ENCODE data around the gene ZNF775. TPM values are rescaled to one million over a fixed set of nuclear protein-coding genes. Genes with fewer than 3 reads are reported as not detected.
"Not testable (repeated sequence)": the region's sequence is repeated elsewhere in the genome, so short reads cannot be mapped to it uniquely, and the experiment has no call there.

Gene ZNF775
- total RNA-seq, 1 donor from 2014 or later: 17.1 TPM

GRCh38 chr7:150384406-150385301 is 5.5 kb downstream of the ZNF775 start:
- Histone ChIP-seq H3K36me3 (no peaks in the 10 kb centered on the region), H3K27ac (no peak overlapping the region), H3K27me3 (no peaks in the 10 kb centered on the region), H3K9me3 (no peaks in the 10 kb centered on the region), H3K4me1 (peaks cover 0 to 9% of the 10 kb centered on the region in 2 donors), H3K4me3 (no peak overlapping the region)
- no peak for DNase-seq (ENCODE audit: low spot score in 2 of 2)
- intact Hi-C loops (cut with DNase I): no loop called here
- TF ChIP-seq CTCF (IDR thresholded peaks at IDR 0.05): no peak

GRCh38 chr7:150385302-150385723 is 6.2 kb downstream of the ZNF775 start:
- no peak for DNase-seq (ENCODE audit: low spot score in 2 of 2)
- TF ChIP-seq CTCF (IDR thresholded peaks at IDR 0.05): no peak
- H3K4me1 ChIP-seq: peaks cover 0 to 4% of the 10 kb centered on the region in 2 donors

GRCh38 chr7:150385884-150386283 is 6.8 kb downstream of the ZNF775 start:
- H3K27me3 ChIP-seq; intact Hi-C loops (cut with DNase I); H3K36me3 ChIP-seq; H3K9me3 ChIP-seq; H3K27ac ChIP-seq; H3K4me3 ChIP-seq; H3K4me1 ChIP-seq; DNase-seq (ENCODE audit: low spot score in 2 of 2): not testable (repeated sequence)

More at GRCh38 chr7:150385302-150385723, 6.2 kb downstream of the ZNF775 start:
- no peaks in the 10 kb centered on the region for H3K27me3 ChIP-seq
- H3K9me3 ChIP-seq: no peaks in the 10 kb centered on the region
- H3K36me3 ChIP-seq: no peaks in the 10 kb centered on the region
- no peak overlapping the region for H3K4me3 ChIP-seq
- no peak overlapping the region for H3K27ac ChIP-seq
- intact Hi-C loops (cut with DNase I): no loop called here

GRCh38 chr7:150388306-150388705 is 9.2 kb downstream of the ZNF775 start:
- no peak overlapping the region for H3K4me3 ChIP-seq
- TF ChIP-seq CTCF (IDR thresholded peaks at IDR 0.05): no peak
- no peak for DNase-seq (ENCODE audit: low spot score in 2 of 2)
- H3K36me3 ChIP-seq: no peaks in the 10 kb centered on the region
- no peaks in the 10 kb centered on the region for H3K27me3 ChIP-seq
- no peaks in the 10 kb centered on the region for H3K9me3 ChIP-seq
- H3K4me1 ChIP-seq: peaks cover 0 to 2% of the 10 kb centered on the region in 2 donors
- H3K27ac ChIP-seq: no peak overlapping the region
- intact Hi-C loops (cut with DNase I): loop anchor here (1.0 kb wide), 1 partner anchor 32 kb away; no protein-coding TSS in a partner anchor

DNA sequence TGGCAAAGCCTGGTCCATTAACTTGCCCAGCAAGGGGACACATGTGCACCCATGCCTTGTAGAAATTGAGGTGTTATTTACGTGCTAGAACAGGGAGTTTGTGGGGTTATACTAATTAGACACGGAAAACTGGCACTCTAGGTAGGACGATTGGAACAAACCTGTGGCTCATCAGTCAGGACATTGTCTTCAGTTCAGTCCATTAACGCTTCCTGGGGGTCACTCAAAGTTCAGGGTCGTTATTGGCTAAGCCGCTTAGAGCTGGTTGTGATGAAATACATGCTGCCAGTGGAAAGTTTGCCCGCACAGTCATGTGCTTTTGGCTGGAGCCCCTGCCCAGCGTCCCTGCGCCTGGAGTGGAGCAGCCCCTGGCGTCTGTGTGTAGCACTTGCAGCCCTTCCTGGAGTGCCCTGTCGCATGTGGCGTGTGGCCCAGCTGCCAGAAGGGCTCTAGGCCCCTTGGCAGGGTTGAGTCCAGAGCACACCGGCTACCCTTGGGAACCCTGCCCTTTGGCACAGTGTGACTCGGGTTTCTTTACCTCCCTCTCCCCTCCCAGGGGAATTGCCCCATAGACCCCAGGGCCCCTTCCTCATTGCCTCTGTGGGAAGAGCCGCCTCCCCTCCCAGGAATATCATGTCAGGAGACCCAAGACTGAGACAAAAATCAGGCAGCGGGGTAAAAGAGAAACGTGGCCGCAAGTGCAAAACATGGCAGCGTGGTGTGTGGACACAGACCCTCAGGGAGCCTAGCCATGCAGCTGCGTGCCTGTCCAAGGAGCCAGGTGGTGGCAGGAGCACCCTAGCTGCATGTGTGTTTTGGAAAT is 9.8 kb downstream of the ZNF775 start:
- H3K36me3 ChIP-seq: no peaks in the 10 kb centered on the region
- H3K4me1 ChIP-seq: peaks cover 0 to 2% of the 10 kb centered on the region in 2 donors
- no peaks in the 10 kb centered on the region for H3K9me3 ChIP-seq
- intact Hi-C loops (cut with DNase I): loop anchor here (1.0 kb wide), 1 partner anchor 33 kb away; no protein-coding TSS in a partner anchor
- no peaks in the 10 kb centered on the region for H3K27me3 ChIP-seq
- H3K4me3 ChIP-seq: no peak overlapping the region
- peak in 1 of 2 donors; percentile 77 for DNase-seq (ENCODE audit: low spot score in 2 of 2)
- H3K27ac ChIP-seq: no peak overlapping the region
- TF ChIP-seq CTCF (IDR thresholded peaks at IDR 0.05): peak; percentile 60 to 69 (median 69)

- Histone ChIP-seq H3K27ac (no peak overlapping the region), H3K9me3 (no peaks in the 10 kb centered on the region), H3K27me3 (no peaks in the 10 kb centered on the region), H3K4me3 (no peak overlapping the region), H3K4me1 (peaks cover 0 to 2% of the 10 kb centered on the region in 2 donors), H3K36me3 (no peaks in the 10 kb centered on the region)
- no peak for TF ChIP-seq CTCF (IDR thresholded peaks at IDR 0.05)
- intact Hi-C loops (cut with DNase I): no loop called here
- DNase-seq (ENCODE audit: low spot score in 2 of 2): no peak
These were observed 10.3 kb downstream of the ZNF775 start for GRCh38 chr7:150389532-150389816.
